ENCODE results near the gene FNDC3B.

The FNDC3B gene

DNA sequence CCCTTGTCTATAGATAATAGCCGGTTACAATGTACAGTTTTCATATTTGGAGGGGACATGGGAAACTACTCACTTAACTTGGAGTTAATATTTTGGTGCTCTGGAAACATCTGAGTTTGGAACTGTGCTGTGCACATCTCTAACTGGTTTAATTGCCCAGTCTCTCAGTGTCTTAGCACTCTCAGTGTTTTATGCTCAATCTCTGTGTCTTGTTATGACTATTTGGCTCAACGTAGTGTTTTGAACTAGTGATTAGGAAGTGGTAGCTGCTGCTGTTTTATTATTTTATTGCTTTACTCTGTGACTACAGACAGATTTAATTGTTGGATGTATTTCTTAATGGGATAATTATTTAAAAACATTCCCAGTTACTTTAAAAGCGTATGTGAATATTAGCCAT is 17.0 kb downstream of the FNDC3B start:
- DNase-seq = no peak

DNA sequence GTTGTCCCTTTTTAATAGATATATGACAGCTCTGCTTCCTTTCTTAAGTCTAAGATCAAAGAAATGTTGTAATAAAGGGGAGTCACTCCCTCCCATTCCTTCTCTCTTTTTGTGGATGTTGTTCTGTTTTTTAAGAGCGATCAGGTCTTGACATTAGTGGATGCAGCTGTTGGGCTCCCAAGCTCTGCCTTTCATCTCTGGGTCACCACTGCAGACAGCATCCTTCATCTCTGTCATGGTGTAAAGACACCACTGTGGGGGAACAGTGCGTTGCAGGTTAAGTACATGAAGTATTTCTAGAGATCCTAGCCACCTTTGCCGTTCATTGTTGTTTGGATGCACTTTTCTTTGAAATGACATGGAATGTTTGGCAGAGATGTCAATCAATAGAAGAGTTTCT is 17.7 kb downstream of the FNDC3B start:
- no peak for DNase-seq

DNA sequence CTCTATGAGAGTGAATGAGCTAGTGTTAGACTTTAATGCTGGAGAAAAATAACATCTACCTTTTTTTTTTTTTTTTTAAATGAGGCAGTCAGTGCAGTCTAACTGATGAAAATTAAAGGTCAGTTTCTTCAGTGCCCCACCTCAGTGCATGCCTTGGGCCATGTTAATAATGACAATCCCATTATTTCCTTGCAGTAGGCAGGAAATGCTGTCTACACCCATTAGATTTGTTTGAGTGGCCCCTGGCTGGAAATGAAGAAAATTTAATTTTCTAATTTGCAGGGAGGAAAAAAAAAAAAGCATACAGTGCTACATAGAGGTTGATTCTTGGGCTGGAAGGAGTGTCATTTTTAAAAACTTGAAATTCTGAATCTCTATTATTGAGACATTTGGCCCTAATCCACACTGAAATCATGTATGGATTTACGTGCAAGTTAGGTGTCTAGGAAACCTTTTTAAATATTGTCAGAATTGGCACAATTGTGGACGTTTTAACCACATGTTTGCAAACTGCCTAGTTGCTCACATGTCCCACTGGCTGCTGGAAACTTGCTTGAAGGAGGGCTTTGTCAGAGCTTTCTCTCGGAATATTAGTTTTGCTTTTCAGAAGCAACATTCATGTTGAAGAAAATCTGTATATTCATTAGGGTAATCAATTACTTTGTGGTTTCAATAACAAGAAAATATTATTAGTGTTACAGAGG is 18.4 kb downstream of the FNDC3B start:
- no peak for DNase-seq

DNA sequence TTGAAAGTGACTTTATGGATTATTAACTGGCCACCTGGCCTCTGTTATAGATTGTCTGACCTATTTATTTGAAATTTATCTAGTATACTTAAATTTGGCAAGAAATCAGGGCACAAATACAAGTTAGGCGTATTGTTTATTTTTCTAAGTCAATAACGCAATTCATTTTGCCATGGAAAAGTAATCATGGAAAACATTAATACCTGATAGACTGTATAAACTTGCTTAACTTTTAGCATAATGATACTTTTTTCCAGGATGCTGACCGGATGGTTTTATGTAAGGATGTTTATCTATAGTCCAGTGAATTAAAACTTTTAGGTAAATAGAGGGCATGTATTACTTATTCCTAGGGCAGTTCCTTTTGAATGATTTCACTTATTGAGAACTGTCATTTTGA is 20.2 kb downstream of the FNDC3B start:
- DNase-seq = no peak

DNA sequence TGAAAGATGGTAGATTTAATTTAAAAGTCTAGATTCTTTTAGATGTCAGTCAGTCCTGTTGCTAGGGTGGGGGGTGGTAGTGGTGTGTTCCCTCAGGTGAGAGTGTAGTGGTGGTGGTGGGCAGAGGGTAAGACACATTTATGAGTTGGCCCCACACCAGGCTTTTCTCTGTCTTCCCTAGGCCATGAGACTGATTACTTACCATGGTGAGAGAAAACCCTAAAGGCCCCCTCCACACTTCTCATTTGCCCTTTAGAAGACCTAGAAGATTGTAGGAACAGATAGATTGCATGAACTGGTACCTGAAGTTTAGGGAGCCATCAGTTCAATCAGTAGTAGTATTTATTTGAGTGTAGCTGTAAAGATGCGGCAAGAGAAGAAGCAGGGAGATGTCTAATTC is 20.9 kb downstream of the FNDC3B start:
- DNase-seq = no peak

DNA sequence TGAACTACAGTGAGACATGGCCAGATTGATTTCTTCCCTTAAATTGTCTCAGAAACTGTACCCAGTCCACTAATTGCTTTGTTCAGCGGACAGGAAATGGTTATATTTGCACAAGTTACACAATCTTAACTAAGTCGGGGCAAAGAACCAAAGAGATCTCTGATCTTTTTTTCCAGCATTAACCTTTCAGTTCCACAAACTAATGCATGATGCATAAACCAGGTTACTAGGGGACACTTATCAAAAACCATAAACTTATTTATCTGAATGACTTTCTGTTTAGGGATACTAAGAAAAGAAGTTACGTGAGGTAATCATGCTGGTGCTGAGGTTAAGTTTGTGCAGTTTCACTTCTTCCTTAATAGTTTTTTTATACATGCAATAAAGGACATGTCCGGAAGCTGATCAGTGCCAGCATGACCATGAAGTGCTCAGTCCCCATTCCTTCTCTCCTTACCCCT is 22.4 kb downstream of the FNDC3B start:
- DNase-seq = peak; percentile 76 to 81

DNA sequence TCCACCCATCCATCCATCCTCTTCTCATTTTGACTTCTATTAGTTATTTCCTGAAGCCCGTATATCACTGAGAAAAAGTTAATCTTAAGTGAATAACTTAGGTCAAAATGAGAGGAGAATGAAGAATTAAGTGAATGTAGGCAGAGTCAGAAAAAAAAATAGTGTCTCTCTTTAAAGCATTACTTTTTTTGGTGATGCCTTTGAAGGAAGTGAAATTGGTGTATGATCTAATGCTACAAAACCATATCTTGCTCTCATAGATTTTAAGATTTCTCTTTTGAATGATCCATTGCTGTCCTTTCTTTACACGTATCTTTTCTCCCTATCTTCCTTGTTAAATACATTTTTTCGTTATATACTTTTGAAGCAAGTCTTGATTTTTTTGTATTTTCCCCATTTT is 23.4 kb downstream of the FNDC3B start:
- no peak for DNase-seq

DNA sequence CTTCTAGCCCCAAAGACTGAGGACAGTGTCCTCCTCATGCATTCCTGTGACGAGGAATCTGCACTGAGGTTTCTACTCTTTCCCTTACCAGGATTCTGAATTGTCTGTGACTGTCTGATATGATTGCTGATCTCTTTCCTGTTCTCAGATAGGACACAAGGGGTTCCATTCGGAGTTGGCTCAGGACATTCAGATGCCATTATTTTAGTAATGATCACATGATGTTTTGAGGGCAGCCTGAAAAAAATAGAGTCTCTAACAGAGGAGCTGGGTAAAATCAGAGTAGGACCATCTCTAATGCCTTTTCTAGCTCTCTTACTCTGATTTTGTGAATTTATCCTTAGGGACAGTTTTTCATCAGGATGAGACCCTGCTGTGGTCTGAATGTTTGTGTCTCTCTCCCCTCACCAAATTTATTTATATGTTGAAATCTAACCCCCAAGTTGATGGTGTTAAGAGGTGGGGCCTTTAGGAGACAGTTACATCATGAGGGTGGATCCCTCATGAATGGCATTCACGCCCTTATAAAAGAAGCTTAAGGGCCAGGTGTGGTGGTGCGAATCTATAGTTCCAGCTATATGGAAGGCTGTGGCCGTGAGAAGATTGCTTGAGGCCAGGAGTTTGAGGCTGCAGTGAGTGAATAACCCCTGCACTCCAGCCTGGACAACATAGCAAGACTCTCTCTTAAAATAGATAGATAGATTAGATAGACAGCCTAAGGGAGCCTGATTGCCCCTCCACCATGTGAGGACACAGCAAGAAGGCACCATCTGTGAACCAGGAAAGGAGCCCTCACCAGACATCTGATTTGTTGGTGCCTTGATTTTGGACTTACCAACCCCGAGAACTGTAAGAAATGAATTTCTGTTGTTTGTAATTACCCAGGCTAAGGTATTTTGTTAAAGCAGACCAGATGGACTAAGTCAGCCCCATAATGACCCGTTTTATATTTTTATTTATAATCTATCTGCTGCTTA is 24.4 kb downstream of the FNDC3B start:
- DNase-seq = no peak

DNA sequence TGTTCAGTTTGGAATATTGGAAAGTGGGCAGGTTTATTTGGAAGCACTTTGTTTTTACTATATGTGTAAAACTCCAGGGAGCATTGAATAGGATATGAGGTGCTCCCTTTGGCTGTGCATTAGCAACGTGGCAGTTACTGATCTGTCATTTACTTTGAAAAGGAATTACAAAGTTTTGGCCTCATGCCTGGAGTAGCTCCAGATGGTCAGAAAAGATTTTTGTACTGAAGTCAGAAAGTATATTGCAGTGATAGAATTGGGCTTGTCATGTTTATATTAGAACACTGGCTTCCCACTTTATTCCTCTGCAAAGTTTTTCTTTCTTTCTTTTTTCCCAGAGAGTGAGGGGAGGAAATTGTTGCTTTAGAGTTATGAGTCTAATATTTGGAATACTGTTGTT is 26.1 kb downstream of the FNDC3B start:
- DNase-seq = no peak

DNA sequence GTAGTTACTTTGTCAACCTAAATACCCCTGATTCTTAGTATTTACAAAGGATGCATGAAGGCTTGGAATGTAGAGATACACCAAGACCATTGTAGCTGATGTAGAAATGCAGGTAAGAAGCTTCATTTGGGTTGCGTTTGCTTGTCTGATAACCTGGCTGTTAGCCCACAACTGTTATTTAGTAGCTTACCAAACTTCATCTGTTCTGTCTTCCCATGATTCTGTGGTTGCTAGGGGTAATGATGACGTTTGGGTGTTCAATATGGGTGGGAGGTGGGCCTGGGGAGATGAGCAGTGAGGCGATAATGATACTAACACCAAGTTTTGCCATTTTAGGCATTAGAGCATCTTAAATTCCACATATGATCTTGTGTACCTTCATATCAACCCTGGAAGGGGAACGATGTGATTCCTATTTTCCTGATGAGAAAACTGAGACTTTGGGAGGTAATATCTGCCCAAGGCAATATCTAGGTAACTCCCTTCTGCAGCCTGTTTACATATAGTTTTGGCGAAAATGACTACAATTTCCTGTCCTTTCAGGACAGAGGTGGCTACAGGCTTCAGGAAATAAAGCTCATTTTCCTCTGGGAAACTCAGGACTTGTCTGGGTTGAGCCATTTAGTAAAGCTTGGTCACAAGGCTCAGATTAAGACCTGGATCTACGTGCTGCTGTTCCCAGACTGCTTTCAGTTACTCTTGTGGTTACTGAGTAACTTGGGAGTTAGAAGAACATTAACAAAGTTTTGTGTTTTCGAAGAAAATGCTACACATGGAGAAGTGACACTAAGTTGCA is 26.8 kb downstream of the FNDC3B start:
- no peak for DNase-seq

DNA sequence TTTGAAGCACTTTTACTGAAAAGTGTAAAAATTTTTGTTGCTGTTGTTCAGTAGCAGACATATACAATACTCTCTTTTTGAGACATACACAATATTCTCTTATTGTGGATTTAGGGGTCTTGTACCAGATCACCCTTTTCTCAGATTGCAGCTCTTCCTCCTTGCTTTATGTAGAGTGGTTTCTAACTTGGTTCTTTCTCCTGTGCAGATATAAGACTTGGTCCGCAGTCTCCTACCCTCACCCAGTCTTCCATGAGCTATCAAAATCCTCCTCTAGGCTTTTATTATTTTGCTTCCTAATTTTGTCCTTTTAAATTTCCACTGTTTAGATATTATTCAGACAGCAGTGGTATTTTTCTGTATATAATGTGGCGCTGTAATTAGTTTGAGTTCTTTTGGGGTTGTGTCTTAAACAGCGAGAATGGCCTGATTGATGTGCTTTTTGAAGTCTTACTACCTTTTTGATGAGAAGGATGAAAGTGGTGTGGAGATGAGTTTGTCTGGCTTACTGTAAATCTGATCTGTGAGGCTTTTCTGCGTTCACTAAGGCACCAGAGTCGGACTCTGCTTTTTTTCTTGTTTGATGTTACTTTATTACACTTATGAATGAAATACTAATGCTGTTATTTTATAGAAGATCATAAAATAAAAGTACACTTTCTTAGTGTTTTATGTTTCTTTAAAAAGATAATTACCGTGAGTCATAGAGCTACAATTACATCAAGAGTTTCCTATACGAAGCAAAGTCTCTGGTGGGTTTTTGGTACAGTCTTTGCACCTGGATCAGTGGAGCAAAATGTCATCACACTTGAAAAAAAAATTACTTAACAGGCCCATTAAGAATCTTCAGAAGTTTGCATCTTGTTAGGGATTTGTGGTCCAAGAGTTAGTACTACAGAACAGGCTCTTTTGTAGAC is 27.8 kb downstream of the FNDC3B start:
- no peak for DNase-seq

DNA sequence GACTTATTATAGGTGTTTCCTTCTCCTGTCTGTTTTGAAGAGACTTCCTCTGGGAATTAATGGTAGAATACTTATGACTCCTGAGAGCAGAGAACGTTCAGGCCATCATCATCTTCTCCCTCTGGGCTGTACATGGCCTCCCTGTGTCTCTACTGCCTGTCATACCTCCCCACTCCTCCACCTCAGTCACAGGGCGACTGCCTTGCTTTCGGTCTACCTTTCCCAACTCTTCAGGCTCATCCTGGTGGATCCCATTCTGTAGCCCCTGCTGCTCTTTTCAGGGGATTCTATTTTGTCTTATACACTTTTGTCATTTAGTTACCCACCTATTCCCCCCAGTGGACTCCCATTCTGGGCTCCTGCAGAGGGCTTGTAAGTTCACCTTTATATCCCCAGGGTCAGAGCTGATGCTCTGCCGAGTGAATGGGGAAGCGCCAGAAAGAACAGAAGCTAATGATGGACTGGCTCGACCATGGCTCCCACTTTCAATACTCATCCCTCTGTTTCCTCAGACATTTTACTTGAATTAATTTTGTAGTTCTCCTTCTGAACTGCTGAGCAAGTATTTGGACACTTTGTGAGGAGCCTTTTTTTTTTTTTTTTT is 28.6 kb downstream of the FNDC3B start:
- no peak for DNase-seq

DNA sequence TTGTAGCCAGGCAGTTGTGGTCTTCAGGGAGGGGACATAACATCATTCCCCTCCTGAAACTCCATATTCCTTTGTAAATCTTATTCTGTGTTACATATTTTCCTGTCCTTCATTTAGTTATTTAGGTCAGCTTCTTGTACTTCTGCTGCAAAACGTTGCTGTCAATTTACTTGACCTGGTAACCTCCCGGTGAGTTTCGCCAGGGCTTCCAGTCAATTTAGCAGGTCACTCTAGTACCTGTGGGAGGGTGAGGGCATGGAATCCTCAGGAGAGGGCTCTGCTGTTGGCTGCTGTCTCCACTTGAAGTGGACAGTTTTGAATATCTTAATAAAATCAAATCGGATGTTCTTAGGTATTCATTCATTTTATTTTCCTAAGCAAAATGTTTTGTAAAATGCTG is 29.6 kb downstream of the FNDC3B start:
- no peak for DNase-seq

DNA sequence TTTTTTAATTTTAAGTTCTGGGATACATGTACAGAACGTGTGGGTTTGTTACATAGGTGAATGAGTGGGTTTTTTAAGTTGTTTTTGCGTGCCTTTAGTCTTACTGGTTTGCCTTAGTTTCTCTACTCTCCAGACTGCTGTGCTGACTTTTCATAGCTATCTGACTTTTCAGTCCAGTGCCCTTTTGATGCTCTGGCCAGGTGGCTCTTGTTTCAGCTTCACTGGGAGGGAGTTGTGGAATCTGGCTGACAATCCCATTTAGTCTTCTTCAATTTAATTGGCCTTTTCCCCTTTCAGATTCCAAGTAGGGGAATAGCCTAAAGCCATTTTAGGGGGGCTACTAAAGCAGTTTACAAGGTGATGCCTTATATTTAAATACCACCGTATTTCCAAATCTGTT is 30.1 kb downstream of the FNDC3B start:
- no peak for DNase-seq

DNA sequence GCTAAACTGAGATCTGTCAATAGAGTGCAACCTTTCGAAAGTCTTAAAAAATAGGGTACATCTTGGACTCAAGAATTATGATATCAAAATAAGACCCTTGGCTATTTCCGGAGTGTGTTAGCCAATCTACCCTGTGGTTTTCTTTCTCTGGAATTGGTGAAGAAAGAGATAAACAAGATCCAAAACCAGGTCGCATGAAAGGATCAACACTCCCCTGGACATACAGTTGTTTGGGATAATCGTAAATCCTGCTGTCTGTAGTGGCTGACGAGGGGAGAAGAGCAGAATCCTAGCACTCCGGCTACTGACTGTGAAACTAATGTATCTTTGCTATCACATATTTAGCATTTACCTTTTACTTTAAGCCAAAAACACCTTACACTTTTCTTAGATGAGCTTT is 30.9 kb downstream of the FNDC3B start:
- no peak for DNase-seq

DNA sequence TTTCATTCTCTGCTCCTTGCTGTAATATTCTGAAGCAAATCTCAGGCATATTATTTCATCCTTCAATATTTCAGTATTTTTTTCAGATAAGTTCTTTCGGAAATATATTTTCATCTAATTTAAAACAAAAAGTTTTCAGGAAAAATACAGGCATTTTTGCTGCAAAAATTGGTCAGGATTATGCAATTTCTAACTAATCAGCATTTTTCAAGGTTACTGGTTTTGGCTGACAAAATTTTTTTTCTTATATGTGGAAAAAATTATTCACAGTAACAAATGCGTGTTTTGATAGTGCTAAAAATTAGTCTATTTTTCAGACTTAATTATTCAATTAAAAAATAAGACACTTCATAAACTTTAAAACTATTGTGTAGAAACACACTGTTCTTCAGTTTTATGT is 31.4 kb downstream of the FNDC3B start:
- no peak for DNase-seq

DNA sequence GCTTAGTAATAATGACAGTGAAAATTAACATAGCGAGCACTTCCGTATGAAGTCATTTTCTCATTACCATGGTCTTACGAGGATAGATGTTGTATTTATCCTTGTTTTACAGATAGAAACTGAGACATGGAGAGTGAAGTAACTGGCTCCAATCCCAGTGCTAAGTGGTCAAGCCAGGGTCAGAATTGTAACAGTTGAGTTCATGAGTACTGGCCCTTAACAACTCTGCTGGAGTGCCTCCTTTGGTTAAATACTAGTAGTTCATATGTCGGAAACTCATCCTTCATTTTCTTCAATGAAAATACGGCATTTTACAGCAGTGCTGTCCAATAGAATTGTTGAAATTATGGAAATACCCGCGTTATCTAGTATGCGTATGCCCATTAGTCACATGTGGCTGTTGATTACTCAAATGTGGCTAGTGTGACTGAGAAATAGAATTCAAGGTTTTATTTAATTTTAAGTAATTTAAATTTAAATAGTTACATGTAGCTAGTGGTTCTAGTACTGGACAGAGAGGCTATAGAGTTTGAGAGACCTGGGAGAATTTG is 32.5 kb downstream of the FNDC3B start:
- DNase-seq = peak; percentile 65 to 72

DNA sequence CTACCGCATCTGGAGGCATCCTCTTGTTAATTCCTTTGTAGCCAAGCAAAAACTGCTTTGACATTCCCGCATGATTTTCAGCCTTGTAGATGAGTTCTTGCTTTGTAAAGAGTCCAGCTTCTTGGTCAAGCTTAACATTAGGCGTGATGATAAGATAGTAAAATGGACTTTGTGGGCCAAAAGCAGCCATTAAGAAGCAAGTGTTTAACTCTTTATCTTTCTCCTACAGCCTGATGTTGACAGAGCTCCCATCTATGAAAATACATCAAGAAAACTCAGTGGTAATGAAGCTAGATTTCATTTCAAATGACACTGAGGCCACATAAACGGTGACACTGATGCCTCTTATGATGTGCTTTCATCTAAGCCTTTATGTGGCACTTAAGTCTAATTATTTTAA is 33.2 kb downstream of the FNDC3B start:
- DNase-seq = no peak

DNA sequence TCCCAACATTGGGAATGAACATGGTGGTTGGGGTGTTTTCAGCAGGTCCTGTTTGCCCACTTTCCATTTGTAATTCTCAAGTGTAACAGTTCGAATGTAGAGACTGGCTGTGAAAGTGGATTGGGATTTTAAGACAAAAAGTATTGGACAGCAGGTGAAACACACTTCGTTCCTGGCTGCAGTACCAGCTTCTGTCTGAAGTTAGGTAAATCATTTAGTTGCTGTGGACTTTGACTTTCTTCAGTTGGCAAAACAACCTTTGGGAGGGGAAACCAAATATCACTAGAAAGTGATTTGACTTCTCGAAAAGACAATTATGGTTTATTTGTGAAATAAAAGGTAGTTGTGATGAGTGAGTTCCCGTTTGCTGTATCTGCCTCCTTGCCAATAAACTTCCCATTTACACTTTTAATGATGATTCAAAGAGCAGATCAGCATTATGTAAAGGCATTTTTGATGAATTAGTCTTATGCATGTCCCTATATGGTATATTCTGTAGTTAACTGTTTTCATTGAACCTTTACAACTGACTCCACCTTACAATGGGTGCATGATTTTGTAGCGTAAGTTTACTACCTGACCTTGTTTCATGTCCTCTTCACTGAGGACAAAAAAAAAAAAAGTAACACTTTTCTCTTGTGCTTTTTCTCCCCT is 34.0 kb downstream of the FNDC3B start:
- DNase-seq = no peak

DNA sequence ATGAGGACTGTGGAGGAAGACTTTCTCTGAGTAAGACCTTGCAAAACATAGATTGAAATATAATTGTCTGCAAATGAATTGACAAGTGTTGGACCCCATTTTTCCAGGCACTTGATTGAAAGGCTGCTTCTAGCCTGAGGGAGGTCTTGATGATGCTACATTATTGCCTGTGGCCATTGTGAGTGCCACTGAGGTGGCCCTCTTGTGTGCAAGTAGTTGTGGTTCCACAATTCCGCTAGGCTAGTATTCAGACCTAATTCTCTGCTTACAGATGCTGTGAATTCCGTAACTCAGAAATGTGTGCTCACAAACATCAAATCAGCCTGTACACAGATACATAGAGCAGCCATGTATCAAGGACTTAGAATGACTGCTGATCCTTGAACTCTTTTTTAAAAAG is 34.7 kb downstream of the FNDC3B start:
- no peak for DNase-seq

DNA sequence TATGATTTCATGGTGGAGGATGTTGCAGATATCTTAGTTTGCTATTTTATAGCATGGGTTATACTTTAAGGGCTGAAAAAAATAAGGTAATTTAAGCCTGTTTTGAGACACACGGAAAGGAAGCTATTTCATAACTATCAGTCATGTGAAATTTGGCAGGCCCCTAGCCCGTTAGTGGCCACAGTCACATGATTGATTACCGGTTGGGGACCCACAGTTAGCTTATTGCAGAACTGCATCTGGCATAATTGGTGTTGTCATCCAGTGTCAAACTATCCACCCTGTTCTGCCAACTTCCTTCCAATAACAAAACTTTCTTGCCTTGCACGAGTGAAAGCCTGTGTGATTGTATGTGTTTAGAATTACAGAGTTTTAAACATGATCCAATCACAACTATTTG is 35.2 kb downstream of the FNDC3B start:
- DNase-seq = peak; percentile 76 to 89
